ENCODE measurements around the gene ZNF813. TPM values are rescaled to one million over a fixed set of nuclear protein-coding genes. Genes with fewer than 3 reads are reported as not detected.

ZNF813 gene
- total and polyA plus RNA-seq, 7 donors, result 1.2 to 4.2 (median 2.9) TPM

- peak overlapping the region in 2 of 4 donors; percentile 34 to 55 for H3K27ac ChIP-seq
- peaks cover 0 to 14% (median 0%) of the 10 kb centered on the region in 4 donors for H3K36me3 ChIP-seq
- no peak overlapping the region for H3K4me3 ChIP-seq
- TF ChIP-seq POLR2AphosphoS5 (IDR thresholded peaks at IDR 0.05), result no peak
- no peak for TF ChIP-seq POLR2A (IDR thresholded peaks at IDR 0.05)
- no peak for TF ChIP-seq EP300 (IDR thresholded peaks at IDR 0.05)
- intact Hi-C loops (cut with DNase I), result no loop called here
- no peak for DNase-seq
- H3K4me1 ChIP-seq, result peaks cover 0 to 15% (median 3%) of the 10 kb centered on the region in 4 donors
- 75 to 83% methylated on average over 25 of the region's 25 CpGs for WGBS, 2 donors
- no peaks in the 10 kb centered on the region for H3K9me3 ChIP-seq
- H3K27me3 ChIP-seq, result no peaks in the 10 kb centered on the region
These were observed 77.9 kb downstream of the ZNF813 start for GRCh38 chr19:53545271-53546065.

Other genes with a start within 250 kb of the ZNF813 start
- 10 to 100 TPM; 15.8 to 28.5 (median 20.5) TPM for gene ZNF677, start 212.9 kb upstream of the ZNF813 start, total RNA-seq
- gene ZNF677, start 212.9 kb upstream of the ZNF813 start, polyA plus RNA-seq, result 10 to 100 TPM in 1 of 3 donors, 1 to 10 TPM in 2; 1.8 to 10.2 (median 5.7) TPM
- gene VN1R2, start 209.4 kb upstream of the ZNF813 start, total RNA-seq, result not detected
- gene VN1R2, start 209.4 kb upstream of the ZNF813 start, polyA plus RNA-seq, result not detected
- not detected for gene VN1R4, start 200.0 kb upstream of the ZNF813 start, total RNA-seq
- gene VN1R4, start 200.0 kb upstream of the ZNF813 start, polyA plus RNA-seq, result not detected
- gene ZNF845, start 134.0 kb upstream of the ZNF813 start, total RNA-seq, result 1 to 10 TPM; 4.6 to 8.9 (median 7.2) TPM
- 1 to 10 TPM; 2.4 to 2.7 (median 2.5) TPM for gene ZNF845, start 134.0 kb upstream of the ZNF813 start, polyA plus RNA-seq
- gene ZNF525, start 102.0 kb upstream of the ZNF813 start, total RNA-seq, result 1 to 10 TPM; 6.3 to 8.3 (median 7.0) TPM
- 10 to 100 TPM in 1 of 3 donors, 1 to 10 TPM in 2; 1.4 to 10.8 (median 7.0) TPM for gene ZNF525, start 102.0 kb upstream of the ZNF813 start, polyA plus RNA-seq
- gene ZNF765, start 72.6 kb upstream of the ZNF813 start, total RNA-seq, result 10 to 100 TPM in 3 of 4 donors, 1 to 10 TPM in 1; 6.2 to 13.0 (median 11.7) TPM
- 1 to 10 TPM; 3.5 to 5.1 (median 3.6) TPM for gene ZNF765, start 72.6 kb upstream of the ZNF813 start, polyA plus RNA-seq
- 10 to 100 TPM in 3 of 4 donors, 1 to 10 TPM in 1; 6.5 to 12.5 (median 11.0) TPM for gene ZNF761, start 35.7 kb upstream of the ZNF813 start, total RNA-seq
- gene ZNF761, start 35.7 kb upstream of the ZNF813 start, polyA plus RNA-seq, result 1 to 10 TPM; 3.5 to 7.8 (median 6.7) TPM
- gene ZNF331, start 70.4 kb downstream of the ZNF813 start, total RNA-seq, result 10 to 100 TPM; 16.8 to 26.8 (median 21.4) TPM
- 1 to 10 TPM; 3.6 to 6.9 (median 4.2) TPM for gene ZNF331, start 70.4 kb downstream of the ZNF813 start, polyA plus RNA-seq
- not detected for gene DPRX, start 164.3 kb downstream of the ZNF813 start, total RNA-seq
- not detected for gene DPRX, start 164.3 kb downstream of the ZNF813 start, polyA plus RNA-seq

Measured in sigmoid colon (tissue), 7 donors.